Nephron progenitor cell (in vitro differentiated cells): ENCODE data around the gene TBC1D24.

Experiments
- DNase-seq: peaks from one replicate; pipeline ENCODE4 v3.0.0; 2021
- H3K27ac Mint-ChIP-seq: 2 replicates; pipeline ENCODE4 v1.8.0; 2021; ENCODE audit warnings: mild to moderate bottlenecking, moderate library complexity, mixed read lengths
- H3K27me3 Mint-ChIP-seq: 2 replicates; pipeline ENCODE4 v1.8.0; 2021; ENCODE audit warnings: mild to moderate bottlenecking, low read depth, mixed read lengths; ENCODE audit not compliant: poor library complexity
- H3K36me3 Mint-ChIP-seq: 2 replicates; pipeline ENCODE4 v1.8.0; 2021; ENCODE audit warnings: low read depth, mixed read lengths
- H3K4me1 Mint-ChIP-seq: 2 replicates; pipeline ENCODE4 v1.8.0; 2021; ENCODE audit warnings: mixed read lengths
- H3K4me3 Mint-ChIP-seq: 2 replicates; pipeline ENCODE4 v1.8.0; 2021; ENCODE audit warnings: mild to moderate bottlenecking, moderate library complexity, mixed read lengths
- H3K9me3 Mint-ChIP-seq: 2 replicates; pipeline ENCODE4 v1.8.0; 2021; ENCODE audit warnings: mild to moderate bottlenecking, moderate library complexity, mixed read lengths
- CTCF ChIP-seq: fragments of 200-600 bp; sonication (generic); IDR thresholded peaks from 2 replicates; pipeline ENCODE4 v1.5.0; 2021; ENCODE audit warnings: antibody characterized with exemption

Gene TBC1D24

GRCh38 chr16:2520784-2521531, 46.0 kb downstream of the TBC1D24 start:
- DNase-seq = peak; percentile 42
- Mint-ChIP-seq H3K27me3 (peaks cover 7% of the 10 kb centered on the region), H3K27ac (no peak overlapping the region), H3K36me3 (peaks cover 25% of the 10 kb centered on the region), H3K4me3 (peak overlapping the region; percentile 83), H3K4me1 (peaks cover 33% of the 10 kb centered on the region), H3K9me3 (no peaks in the 10 kb centered on the region)
- TF ChIP-seq CTCF = no peak

GRCh38 chr16:2523801-2524231, 48.9 kb downstream of the TBC1D24 start:
- Mint-ChIP-seq H3K36me3 (peaks cover 19% of the 10 kb centered on the region), H3K27ac (no peak overlapping the region)
- no peak for TF ChIP-seq CTCF

GRCh38 chr16:2524339-2524938, 49.5 kb downstream of the TBC1D24 start:
- peaks cover 7% of the 10 kb centered on the region for H3K27me3 Mint-ChIP-seq

More at GRCh38 chr16:2523801-2524231, 48.9 kb downstream of the TBC1D24 start:
- H3K27me3 Mint-ChIP-seq = peaks cover 7% of the 10 kb centered on the region
- H3K4me3 Mint-ChIP-seq = no peak overlapping the region
- peaks cover 15% of the 10 kb centered on the region for H3K4me1 Mint-ChIP-seq
- no peak for DNase-seq
- H3K9me3 Mint-ChIP-seq = no peaks in the 10 kb centered on the region

GRCh38 chr16:2526135-2526534, 51.2 kb downstream of the TBC1D24 start:
- Mint-ChIP-seq H3K36me3 (peaks cover 14% of the 10 kb centered on the region), H3K27me3 (peaks cover 7% of the 10 kb centered on the region), H3K9me3 (no peaks in the 10 kb centered on the region), H3K4me3 (no peak overlapping the region), H3K4me1 (peaks cover 5% of the 10 kb centered on the region), H3K27ac (no peak overlapping the region)
- no peak for TF ChIP-seq CTCF
- DNase-seq = no peak

More at GRCh38 chr16:2524339-2524938, 49.5 kb downstream of the TBC1D24 start:
- H3K4me3 Mint-ChIP-seq = no peak overlapping the region
- H3K27ac Mint-ChIP-seq = no peak overlapping the region
- no peak for DNase-seq
- H3K9me3 Mint-ChIP-seq = no peaks in the 10 kb centered on the region
- TF ChIP-seq CTCF = no peak
- H3K4me1 Mint-ChIP-seq = peaks cover 14% of the 10 kb centered on the region
- peaks cover 18% of the 10 kb centered on the region for H3K36me3 Mint-ChIP-seq

GRCh38 chr16:2527071-2527783, 52.3 kb downstream of the TBC1D24 start:
- Mint-ChIP-seq H3K27ac (no peak overlapping the region), H3K27me3 (peaks cover 7% of the 10 kb centered on the region), H3K4me3 (no peak overlapping the region), H3K36me3 (peaks cover 14% of the 10 kb centered on the region), H3K4me1 (no peaks in the 10 kb centered on the region), H3K9me3 (no peaks in the 10 kb centered on the region)
- TF ChIP-seq CTCF = no peak
- DNase-seq = no peak
